Ishikawa (cell line): ENCODE data around the gene VAPB.

Source experiments
- CEBPB ChIP-seq: IDR thresholded peaks from 2 replicates; pipeline ENCODE4 v1.6.1; 2012
- CREB1 ChIP-seq: IDR thresholded peaks from 2 replicates; pipeline ENCODE4 v1.6.1; 2012; ENCODE audit warnings: low read depth
- EGR1 ChIP-seq: IDR thresholded peaks from 2 replicates; pipeline ENCODE4 v1.6.1; 2012
- EP300 ChIP-seq: IDR thresholded peaks from 2 replicates; pipeline ENCODE4 v1.6.1; 2012; ENCODE audit warnings: borderline replicate concordance
- FOXM1 ChIP-seq: IDR thresholded peaks from 2 replicates; pipeline ENCODE4 v1.6.1; 2012; ENCODE audit warnings: low read depth, borderline replicate concordance
- MAX ChIP-seq: IDR thresholded peaks from 2 replicates; pipeline ENCODE4 v1.6.1; 2012
- NFIC ChIP-seq: IDR thresholded peaks from 2 replicates; pipeline ENCODE4 v1.6.1; 2012
- RAD21 ChIP-seq: IDR thresholded peaks from 2 replicates; pipeline ENCODE4 v1.6.1; 2012; ENCODE audit warnings: low read depth
- REST ChIP-seq: IDR thresholded peaks from 2 replicates; pipeline ENCODE4 v1.6.1; 2012; ENCODE audit warnings: low read depth, mild to moderate bottlenecking
- TAF1 ChIP-seq: IDR thresholded peaks from 2 replicates; pipeline ENCODE4 v1.6.1; 2012; ENCODE audit warnings: low read depth, mild to moderate bottlenecking
- TCF12 ChIP-seq: IDR thresholded peaks from 2 replicates; pipeline ENCODE4 v1.6.1; 2012; ENCODE audit warnings: low read depth
- TEAD4 ChIP-seq: IDR thresholded peaks from 2 replicates; pipeline ENCODE4 v1.6.1; 2012
- USF1 ChIP-seq: IDR thresholded peaks from 2 replicates; pipeline ENCODE4 v1.6.1; 2012
- YY1 ChIP-seq: IDR thresholded peaks from 2 replicates; pipeline ENCODE4 v1.6.1; 2012; ENCODE audit warnings: low read depth
- ZBTB7A ChIP-seq: IDR thresholded peaks from 2 replicates; pipeline ENCODE4 v1.6.1; 2012; ENCODE audit warnings: low read depth

VAPB gene

GRCh38 chr20:58399926-58400325 lies 10.9 kb downstream of the VAPB start:
- TF ChIP-seq ZBTB7A: no peak
- no peak for TF ChIP-seq RAD21
- TF ChIP-seq TAF1: no peak
- TF ChIP-seq YY1: no peak
- TF ChIP-seq USF1: no peak
- TF ChIP-seq CREB1: no peak
- TF ChIP-seq EGR1: no peak
- no peak for TF ChIP-seq EP300
- TF ChIP-seq CEBPB: no peak
- no peak for TF ChIP-seq MAX
- no peak for TF ChIP-seq FOXM1
- no peak for TF ChIP-seq NFIC
- TF ChIP-seq TCF12: no peak
- no peak for TF ChIP-seq REST
- no peak for TF ChIP-seq TEAD4

- TF ChIP-seq EP300 (no peak), YY1 (no peak), CEBPB (no peak)
These were observed 12.1 kb downstream of the VAPB start for GRCh38 chr20:58401162-58401561.

- TF ChIP-seq USF1 (no peak), YY1 (no peak), FOXM1 (no peak), ZBTB7A (no peak), EGR1 (no peak), TEAD4 (no peak), NFIC (no peak), RAD21 (no peak), EP300 (no peak), TAF1 (no peak), TCF12 (no peak), MAX (no peak), REST (no peak), CREB1 (no peak), CEBPB (no peak)
These were observed 13.3 kb downstream of the VAPB start for GRCh38 chr20:58402305-58402704.

- TF ChIP-seq RAD21 (no peak), NFIC (no peak), FOXM1 (no peak), USF1 (no peak), EGR1 (no peak), TCF12 (no peak), ZBTB7A (no peak), TAF1 (no peak), YY1 (no peak), EP300 (no peak), CREB1 (no peak)
These were observed 13.8 kb downstream of the VAPB start for GRCh38 chr20:58402827-58403226.

GRCh38 chr20:58403272-58403671 lies 14.2 kb downstream of the VAPB start:
- TF ChIP-seq REST (no peak), YY1 (no peak), EGR1 (no peak), TCF12 (no peak), RAD21 (no peak), NFIC (no peak), CREB1 (no peak)
